GM21367 (cell line): ENCODE results near the gene CYP2S1.
"Not testable (repeated sequence)": the region's sequence is repeated elsewhere in the genome, so short reads cannot be mapped to it uniquely, and the experiment has no call there.

Experiments used
- ATAC-seq: cut with Tn5 transposase; IDR thresholded peaks from one replicate; pipeline ENCODE4 v1.9.1; 2021; ENCODE audit not compliant: unreplicated experiment

Gene CYP2S1

DNA sequence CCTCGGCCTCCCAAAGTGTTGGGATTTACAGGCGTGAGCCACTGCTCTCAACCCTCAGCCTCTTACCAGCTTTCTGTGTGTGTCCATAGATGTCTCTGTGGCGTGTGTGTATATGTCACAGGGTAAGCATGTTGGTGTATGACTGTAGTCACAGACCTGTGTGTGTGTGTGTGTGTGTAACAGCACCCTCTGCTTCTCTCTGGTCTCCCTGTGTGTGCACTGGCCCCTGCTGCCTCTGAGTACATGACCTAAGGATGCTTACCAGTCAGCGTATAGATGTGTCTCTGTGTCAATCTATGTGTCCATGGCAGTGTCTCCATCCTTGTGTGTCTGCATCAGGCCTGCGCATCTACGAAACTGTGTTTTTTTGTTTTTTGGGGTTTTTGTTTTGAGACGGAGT, 31.6 kb downstream of the CYP2S1 start:
- no peak for ATAC-seq

DNA sequence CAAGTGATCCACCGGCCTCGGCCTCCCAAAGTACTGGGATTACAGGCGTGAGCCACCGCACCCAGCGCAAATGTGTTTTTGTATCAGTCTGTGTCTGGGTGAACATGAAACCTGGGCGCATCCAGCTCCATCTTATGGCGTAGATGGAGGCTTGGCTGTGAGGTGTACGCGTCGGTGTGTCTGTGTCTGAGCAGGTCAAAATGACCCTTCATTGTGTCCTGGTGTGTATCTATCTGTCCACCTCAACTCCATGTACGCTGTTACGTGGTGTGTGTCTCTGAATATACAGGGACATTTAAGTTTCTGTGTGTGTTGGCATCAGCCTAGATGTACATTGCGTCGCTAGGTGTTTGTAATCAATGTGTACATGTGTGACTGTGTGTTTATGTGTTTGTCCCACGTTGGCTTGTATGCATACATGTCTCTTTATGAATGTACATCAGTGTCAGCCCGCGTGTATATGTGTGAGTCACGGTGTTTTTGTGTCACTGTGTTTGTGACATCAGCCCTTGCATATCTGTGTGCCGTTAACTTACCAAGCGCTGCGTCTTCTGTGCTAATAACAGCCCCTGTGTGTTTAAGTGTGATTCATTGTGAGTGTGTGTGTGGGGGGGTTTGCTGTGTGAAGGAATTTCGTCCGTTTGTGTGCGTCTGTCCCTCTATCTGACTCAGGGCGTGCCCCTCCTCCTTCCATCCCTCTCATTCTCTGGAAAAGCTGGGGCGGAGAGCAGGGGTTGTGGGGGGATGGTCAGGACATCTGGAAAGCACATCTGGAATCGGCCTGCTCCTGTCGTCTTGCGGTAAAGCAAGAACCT, 32.4 kb downstream of the CYP2S1 start:
- no peak for ATAC-seq

GRCh38 chr19:41226053-41226873, 33.2 kb downstream of the CYP2S1 start:
- ATAC-seq, result no peak

DNA sequence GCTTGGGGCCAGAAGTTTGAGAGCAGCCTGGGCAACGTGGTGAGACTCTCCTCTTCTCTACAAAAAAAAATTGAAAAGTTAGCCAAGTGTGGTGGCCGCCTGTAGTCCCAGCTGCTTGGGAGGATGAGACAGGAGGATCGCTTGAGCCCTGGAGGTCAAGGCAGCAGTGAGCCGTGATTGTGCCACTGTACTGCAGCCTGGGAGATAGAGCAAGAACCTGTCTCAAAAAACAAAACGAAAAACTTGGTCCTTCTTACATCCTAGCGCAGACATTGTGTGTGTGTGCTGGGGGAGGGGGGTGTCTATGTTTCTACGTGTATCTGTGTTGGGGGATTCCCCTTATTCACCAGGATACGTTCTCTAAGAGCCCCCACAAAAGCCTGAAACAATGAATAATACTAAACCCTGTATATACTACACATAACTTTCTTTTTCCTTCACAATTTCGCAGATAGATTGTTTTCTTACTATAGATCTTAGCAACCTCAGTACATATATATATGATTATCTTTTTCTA, 33.9 kb downstream of the CYP2S1 start:
- ATAC-seq, result no peak

- ATAC-seq, result no peak
These were observed 35.5 kb downstream of the CYP2S1 start for GRCh38 chr19:41228486-41228885.

DNA sequence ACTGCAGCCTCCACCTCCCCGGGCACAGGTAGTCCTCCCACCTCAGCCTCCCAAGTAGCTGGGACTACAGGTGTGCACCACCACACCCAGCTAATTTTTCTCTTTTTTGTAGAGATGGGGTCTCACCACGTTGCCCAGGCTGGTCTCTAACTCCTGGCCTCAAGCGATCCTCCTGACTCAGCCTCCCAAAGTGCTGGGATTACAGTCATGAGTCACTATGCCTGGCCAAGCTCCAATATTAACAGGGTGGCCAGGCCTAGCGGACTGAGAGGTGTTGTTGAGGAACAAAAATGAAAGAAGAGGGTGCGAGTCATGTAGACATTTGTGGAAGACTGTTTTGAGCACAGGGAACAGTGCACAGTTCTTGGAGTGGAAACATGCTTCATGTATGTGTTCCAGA, 36.3 kb downstream of the CYP2S1 start:
- ATAC-seq, result not testable (repeated sequence)

DNA sequence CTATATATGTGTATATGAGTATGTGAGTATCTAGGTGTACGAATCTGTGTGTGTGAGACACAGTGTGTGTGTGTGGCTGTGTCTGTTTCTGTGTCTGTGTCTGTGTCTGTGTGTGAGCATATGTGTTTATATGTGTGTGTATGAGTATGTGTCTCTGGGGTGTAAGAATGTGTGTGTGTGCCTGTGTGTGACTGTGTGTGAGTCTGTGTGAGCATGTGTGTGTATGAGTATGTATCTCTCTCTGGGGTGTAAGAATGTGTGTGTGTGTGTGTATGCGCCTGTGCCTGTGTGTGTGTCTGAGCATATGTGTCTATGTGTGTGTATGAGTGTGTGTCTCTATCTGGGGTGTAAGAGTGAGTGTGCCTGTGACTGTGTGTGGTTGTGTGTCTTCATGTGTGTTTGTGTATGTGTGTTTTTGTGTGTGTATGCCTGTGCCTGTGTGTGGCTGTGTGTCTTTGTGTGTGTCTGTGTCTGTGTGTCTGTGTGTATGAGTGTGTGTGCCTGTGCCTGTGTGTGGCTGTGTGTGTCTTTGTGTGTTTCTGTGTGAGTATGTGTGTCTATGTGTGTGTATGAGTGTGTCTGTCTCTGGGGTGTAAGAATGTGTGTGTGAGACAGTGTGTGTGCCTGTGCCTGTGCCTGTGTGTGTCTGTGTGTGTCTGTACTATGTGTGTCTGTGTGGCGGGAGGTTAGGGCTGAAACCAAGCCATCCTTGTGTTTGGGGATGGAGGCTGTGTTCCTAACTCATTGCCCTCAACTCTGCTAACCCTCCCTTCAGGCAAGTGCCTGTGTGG, 37.2 kb downstream of the CYP2S1 start:
- no peak for ATAC-seq

GRCh38 chr19:41232686-41233085, 39.7 kb downstream of the CYP2S1 start:
- no peak for ATAC-seq

DNA sequence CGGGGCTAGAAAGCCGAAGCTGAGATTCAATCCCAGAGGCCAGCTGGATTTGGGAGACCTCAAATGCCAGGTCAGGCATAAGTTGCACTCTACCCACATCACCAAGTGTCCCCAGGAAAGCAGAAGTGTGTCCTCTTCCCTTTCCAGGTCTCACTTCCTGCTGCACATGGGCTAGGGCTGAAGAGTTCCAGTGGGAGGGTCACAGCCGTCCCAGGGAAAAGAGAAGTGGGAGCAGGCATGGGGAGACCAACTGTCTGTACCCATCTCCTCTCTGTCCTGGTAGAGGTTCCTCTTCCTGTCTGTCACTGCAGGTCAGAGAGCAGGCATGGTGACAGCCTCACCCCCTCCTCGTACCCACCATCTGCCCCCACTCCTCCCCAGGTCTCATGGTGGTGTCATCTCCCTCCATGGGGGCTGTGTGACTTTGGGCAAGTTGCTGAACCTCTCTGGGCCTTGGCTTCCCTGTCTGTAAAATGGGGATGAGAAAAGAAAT, 40.8 kb downstream of the CYP2S1 start:
- ATAC-seq, result no peak

DNA sequence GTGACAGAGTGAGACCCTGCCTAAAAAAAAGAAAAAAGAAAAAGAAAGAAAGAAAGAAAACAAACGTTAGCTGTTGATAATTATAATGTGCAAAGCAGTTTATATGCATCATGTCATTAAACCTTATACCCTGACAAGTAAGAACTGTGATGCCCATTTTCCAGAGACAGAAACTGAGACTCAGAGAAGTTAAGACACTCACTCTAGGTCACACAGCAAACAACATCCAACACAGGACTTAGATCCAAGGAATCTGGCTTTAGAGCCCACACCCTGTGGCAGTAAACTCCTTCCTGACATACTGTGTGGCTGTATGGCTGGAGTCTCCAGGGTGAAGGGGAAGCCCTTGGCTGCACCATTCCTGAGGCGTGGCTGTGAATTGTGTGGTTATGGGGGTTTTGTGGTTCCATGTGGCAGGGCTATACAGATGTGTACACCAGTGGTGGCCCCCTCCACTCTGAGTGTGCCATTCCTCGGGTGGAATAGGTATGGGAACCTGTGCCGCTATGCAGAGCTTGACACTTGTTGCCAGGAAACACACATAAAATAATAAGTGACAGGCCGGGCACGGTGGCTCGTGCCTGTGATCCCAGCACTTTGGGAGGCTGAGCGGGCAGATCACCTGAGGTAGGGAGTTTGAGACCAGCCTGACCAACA, 41.6 kb downstream of the CYP2S1 start:
- no peak for ATAC-seq

GRCh38 chr19:41235480-41235879, 42.5 kb downstream of the CYP2S1 start:
- no peak for ATAC-seq

DNA sequence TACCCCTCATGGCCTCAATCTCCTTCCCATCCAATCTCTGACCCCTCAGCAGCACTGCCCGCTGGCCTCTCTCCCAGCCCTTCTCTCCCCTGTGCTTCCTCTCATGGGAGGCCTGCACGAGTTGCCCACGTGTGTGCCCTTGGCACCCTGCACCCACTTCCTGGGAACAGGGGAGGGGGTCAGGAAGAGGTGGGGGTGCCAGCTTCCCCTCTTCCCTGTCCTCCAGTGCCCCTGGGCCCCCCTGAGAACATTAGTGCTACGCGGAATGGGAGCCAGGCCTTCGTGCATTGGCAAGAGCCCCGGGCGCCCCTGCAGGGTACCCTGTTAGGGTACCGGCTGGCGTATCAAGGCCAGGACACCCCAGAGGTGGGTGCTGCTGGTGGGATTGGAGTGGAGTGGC, 45.2 kb downstream of the CYP2S1 start:
- no peak for ATAC-seq

- ATAC-seq, result no peak
These were observed 46.3 kb downstream of the CYP2S1 start for GRCh38 chr19:41239363-41239762.

DNA sequence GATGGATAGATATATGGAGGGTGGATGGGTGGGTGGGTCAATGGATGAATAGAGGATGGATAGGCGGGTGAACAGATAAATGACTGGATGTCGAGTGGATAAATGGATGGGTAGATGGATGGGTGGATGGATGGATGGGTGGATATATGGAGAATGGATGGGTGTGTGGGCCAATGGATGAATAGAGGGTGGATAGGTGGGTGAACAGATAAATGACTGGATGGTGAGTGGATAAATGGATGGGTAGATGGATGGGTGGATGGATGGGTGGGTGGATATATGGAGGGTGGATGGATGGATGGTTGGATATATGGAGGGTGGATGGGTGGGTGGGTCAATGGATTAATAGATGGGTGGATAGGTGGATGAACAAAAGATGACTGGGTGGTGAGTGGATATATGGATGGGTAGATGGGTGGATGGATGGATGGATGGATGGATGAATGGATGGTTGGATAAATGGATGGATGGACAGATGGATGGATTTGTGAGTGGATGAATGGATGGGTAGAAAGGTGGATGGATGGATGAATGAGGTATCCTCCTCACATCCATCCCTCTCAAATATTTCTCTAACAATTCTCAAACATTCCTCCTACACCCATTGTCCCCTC, 47.0 kb downstream of the CYP2S1 start:
- ATAC-seq, result no peak

DNA sequence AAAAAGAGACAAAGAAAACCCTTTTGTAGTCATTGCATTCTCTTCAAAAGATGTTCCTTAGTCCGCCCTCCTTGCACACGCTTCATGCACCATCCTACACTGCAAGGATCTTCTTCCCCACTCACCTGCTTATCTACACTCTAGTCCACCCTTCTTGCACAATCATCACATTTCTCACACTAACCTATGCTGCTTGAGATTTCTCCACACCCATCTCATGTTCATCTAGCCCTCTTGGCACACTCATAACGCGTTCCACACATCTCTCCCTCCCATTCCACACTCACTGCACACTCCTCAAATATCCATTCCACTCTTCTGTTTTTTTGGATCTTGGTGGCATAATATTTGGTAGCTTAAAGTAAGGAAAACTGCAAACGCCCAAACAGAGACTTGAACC, 48.8 kb downstream of the CYP2S1 start:
- ATAC-seq, result no peak

- ATAC-seq, result no peak
These were observed 51.1 kb downstream of the CYP2S1 start for GRCh38 chr19:41244117-41244516.

DNA sequence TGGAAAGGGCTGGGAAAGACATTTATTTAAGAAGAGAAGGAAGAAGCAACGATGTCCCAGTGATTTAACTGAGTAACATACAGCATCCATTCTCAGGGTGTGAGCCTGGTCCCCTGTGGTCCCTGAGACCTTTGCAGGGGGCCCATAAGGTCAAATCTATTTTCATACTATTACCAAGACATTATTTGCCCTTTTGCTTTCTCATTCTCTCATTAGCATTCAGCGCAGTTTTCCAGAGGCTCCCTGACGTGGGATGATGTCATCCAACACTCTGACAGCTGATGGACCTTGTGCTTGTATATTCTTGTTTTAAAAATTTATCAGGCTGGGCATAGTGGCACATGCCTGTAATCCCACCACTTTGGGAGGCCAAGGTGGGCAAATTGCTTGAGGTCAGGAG, 52.8 kb downstream of the CYP2S1 start:
- ATAC-seq, result no peak

GRCh38 chr19:41248895-41249294, 55.9 kb downstream of the CYP2S1 start:
- no peak for ATAC-seq

DNA sequence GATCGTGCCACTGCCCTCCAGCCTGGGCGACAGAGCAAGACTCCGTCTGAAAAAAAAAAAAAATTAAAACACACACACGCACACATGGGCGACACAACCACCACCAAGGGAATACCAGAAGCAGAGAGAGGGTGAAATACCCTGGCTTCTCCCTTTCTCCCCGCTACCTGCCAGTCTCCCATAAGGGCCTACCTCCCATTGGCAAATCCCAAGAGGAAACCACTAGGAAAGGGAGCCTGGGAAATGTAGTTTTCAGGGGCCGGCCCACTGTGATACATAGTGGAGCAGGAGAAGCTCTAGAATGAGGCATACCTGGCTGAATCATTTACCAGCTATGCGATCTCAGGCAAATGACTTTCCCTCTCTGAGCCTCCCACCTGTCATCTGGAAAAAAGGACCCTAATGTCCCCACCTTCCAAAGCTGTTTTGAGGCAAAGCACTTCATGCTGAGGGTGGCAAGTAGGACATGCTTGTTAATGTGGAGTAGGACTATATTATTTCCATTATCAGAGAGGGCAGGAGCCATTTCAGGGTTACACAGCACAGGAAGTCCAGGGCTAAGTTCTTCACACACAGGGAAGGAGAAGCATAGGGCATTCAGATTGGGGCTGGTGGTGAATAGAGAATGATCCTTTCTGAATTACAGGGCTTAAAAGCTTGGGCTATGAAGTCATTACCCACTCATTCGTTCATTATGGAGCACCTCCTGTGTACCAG, 56.8 kb downstream of the CYP2S1 start:
- no peak for ATAC-seq

GRCh38 chr19:41253660-41254059, 60.6 kb downstream of the CYP2S1 start:
- no peak for ATAC-seq
